SHP77 treated with DMSO at 0.1 percent for 48 hours (cell line): Measurements from ENCODE around the gene AMBN.
"Not testable (repeated sequence)": the region's sequence is repeated elsewhere in the genome, so short reads cannot be mapped to it uniquely, and the experiment has no call there.

Experiments
- DNase-seq: peaks from one replicate; lab custom pipeline; 2025; lab: John Stamatoyannopoulos, UW

The AMBN gene

GRCh38 chr4:70607334-70607853 lies 15.3 kb downstream of the AMBN start:
- no peak for DNase-seq

GRCh38 chr4:70608324-70608723 lies 16.3 kb downstream of the AMBN start:
- DNase-seq: no peak

- DNase-seq: no peak
Measured at GRCh38 chr4:70613306-70614183, 21.5 kb downstream of the AMBN start.

DNA sequence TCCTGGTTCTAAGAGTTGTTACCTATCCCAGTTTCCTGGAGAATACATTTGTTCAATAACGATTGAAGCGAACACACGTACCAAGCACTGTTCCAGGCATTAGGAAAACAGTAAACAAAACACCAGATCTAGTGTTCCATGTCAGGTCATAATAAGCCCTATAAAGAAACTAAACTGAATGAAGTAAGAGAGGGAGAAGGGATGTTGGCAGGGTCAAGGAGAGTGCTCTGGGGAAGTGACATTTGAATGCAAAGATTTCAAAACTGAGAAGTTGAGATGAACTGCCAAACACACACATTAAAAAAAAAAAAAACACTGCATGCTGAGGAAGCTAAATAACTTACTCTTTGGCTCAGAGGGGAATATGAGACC lies 22.1 kb downstream of the AMBN start:
- no peak for DNase-seq

- no peak for DNase-seq
Measured at GRCh38 chr4:70619288-70619687, 27.2 kb downstream of the AMBN start.

- DNase-seq: no peak
Measured at GRCh38 chr4:70619778-70620177, 27.7 kb downstream of the AMBN start.

DNA sequence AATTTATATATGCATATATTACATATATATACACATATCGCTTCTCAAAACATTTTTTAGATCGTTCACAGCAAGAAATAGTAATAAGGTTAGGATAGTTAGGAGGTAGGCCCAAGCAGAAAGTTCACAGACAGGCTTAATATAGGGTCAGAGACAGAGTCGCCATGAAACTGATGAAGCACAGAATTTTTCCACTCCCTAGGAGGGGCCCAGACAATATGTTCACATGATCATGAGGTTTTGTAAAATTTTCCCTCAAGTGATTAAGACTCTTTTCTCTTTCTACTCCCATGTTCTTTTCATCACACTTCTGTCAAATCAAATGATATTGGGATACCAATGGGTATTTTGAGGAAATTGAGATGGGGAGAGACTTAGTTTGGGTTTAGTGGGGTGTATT lies 31.3 kb downstream of the AMBN start:
- no peak for DNase-seq

DNA sequence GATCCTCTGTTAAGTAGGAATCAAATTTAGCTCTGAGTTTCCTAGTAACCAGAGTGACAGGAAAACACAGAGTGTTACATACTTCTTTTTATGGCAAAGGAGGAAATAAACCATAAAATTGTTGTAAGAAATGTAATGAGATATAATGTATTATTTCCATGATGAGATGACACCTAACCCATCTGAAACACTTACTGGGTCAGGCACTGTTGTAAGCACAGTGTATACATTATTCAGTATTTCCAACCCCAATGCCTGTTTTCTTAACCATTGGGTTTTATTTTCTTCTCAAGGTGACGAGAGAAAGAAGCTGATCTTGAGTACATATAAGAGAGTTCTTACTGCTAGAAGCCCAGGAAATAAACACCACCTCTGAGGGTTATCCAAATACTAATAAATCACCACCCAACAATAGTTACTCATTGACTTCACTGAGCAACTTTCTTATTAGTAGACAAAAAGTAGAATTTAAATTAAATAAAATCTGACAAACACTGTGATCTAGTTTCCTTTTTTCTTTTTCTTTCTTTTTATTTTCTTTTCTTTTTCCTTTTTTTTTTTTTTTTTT lies 32.3 kb downstream of the AMBN start:
- DNase-seq: no peak

DNA sequence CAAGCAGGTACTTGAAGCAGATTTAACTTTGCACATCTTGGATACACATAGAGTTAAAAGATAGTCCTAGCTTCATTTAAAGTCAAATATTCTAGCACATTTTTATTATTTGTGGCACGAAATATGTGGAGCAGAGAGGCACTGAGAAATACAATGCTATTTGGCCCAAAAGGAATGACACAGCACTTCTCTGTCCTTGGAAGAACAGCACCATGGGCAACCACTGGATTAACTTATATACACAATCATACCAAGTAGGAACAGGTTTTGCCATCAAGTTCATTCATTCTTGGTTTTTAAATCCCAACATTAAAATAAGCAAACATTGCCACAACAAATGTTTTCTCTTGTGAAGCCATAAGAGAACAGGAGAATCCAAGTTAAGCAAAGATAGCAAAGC lies 35.6 kb downstream of the AMBN start:
- no peak for DNase-seq

DNA sequence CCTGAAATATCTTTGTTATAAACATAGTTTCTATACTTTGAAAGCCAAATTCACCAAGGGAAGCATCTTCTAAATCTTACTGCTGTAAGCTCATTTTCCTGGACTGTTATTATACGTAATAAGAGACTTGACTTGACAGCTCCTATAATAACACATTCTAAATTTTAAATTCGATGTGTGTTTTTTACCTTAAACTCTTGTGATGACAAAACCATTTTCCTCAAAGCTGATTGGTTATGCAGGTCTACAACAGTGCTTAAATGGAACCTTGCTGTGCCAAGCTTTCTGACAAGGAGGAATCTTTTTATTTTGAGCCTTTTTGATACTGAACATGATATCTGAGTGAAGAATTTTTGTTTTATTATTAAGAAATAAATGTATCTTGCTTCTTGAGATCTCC lies 36.4 kb downstream of the AMBN start, which contains the start of gene ENAM:
ENAM (plus strand) TSS at position 301 of the 400 bp plus-strand sequence. CDS start 757 bp downstream, outside the sequence.
- DNase-seq: no peak

DNA sequence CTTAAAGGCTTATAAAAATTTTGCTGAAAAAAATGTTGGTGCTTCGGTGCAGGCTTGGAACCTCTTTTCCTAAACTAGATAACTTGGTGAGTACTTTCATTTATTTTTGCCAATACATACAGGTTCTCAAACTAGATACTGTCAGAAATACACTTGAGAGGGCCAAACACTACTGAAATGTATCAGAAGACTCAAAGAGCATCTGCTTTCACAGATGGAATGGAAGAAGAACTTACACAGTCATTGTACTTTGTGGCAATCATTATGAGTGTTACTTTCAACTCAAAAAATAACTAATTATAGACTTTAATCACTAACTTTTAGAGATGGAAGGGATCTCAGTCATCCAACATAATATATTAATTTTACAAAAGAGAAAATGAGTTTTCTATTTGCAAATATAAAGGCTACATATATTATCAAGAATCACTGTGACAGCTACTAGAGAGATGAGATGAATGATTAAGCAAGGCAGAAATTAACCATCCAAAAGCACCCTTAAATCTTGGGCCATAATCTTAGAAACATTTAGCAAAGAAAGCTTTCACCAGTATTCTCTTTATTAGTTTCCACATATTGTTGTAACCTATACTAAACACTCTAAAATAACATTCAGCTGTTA lies 37.5 kb downstream of the AMBN start:
- DNase-seq: no peak

GRCh38 chr4:70630162-70630561 lies 38.1 kb downstream of the AMBN start:
- DNase-seq: no peak

DNA sequence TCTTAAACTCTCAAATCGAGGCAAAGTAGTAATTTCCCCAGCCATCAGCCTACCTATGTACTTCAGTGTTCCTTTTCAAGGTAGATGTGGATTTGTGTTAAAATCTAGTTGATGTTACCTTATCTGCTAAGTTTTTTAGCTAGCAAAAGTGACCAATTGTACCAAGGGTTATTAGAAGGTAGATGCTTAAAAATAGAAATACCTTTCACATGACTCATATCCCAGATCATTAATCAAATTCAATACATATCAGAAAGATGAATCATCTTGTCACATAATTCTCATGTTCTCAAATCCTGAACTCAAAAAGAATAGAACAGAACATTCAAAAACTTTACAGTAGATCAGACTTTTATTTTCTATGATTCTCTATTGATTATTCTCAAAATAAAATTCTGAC lies 40.0 kb downstream of the AMBN start:
- no peak for DNase-seq

GRCh38 chr4:70634482-70634881 lies 42.4 kb downstream of the AMBN start:
- DNase-seq: no peak

- DNase-seq: no peak
Measured at GRCh38 chr4:70637239-70637913, 45.3 kb downstream of the AMBN start.

DNA sequence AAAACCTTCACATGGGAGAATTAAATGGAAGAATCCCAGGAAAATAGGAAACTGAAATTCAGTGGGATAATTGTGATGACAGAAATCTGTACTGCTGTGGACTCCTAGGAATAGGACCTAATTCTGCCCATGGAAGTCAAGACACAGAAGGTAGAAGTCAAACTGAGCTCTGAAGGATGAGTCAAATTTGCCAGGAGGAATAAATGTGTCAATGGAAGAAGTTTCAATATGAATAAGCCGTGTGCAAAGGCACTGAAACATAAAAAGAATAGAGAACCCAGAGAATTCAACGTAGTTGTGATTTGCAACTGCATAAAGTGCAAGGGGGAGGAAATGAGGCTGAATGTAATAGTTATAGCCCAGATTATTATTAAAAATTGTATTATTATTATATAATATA lies 48.1 kb downstream of the AMBN start:
- no peak for DNase-seq

- not testable (repeated sequence) for DNase-seq
Measured at GRCh38 chr4:70650741-70651140, 58.7 kb downstream of the AMBN start.

DNA sequence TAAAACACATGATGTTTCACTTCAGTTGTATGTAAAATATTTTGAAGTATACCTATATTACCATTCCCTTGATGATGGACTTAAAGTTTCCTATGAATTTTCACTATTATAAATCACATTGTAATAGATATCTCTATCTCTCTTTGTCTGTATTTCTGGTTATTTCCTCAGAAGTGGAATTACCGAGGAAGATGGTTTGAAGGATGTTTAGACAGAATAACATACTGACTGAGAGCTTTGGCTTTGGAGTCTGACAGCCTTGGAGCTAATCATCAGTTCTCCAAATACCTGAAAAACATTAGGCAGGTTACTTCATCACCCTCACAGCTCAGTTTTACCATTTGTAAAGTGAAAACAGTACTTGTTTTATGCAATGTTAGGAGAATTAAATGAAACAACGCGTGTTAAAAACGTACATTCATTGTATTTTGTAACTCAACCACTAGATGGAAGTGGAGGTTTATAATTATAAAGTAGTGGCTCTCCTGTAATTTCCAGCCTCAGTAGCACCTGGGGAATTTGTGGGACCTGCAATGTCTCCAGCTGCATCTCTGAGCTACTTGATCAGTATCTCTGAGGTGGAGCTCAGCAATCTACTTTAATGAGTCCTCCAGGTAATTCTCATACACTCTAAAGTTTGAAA lies 59.9 kb downstream of the AMBN start:
- peak; percentile 37 for DNase-seq

DNA sequence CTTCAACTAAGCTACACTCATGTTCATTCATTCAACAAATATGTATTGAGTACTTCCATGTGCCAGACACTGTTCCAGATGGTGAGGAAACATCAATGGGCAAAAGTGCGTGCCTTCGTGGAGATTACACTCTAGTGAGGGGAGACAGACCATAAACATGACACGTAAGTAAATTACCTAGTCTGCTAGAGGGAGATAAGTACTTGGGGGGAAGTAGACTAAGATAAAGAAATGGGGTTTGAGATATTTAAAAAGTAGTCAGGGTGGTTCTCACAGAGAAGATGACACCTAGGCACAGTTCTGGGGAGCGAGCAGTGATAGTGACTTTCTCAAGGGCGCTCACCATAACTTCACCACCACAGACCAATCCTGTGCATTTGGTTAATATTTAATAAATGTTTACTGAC lies 62.6 kb downstream of the AMBN start:
- DNase-seq: no peak
